ENCODE results near the gene IL15. TPM values are rescaled to one million over a fixed set of nuclear protein-coding genes. Genes with fewer than 3 reads are reported as not detected.

The IL15 gene
- total RNA-seq, 1 donor from 2014 or later, result 3.8 TPM

DNA sequence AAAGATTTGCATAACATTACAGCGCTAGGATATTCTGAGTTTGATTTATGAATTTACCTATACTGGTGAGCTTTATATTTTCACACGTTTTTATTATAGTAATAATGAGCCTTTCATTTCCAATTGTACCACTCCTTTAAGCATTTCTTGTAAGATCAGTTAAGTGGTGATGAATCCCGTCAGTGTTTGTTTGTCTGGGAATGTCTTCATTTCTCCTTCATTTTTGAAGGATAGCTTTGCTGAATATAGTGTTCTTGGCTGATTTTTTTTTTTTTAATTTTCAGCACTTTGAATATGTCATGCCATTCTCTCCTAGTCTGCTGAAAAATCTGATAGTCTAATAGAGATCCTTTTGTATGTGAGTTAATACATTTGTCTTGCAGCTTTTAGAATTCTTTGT, 70.1 kb downstream of the IL15 start:
- DNase-seq (ENCODE audit: extremely low spot score, unreplicated experiment), result no peak
- Mint-ChIP-seq H3K4me3 (ENCODE audit: unreplicated experiment) (no peak overlapping the region), H3K4me1 (ENCODE audit: unreplicated experiment) (no peaks in the 10 kb centered on the region), H3K27ac (ENCODE audit: unreplicated experiment) (no peak overlapping the region), H3K36me3 (ENCODE audit: unreplicated experiment) (peaks cover 13% of the 10 kb centered on the region), H3K27me3 (ENCODE audit: unreplicated experiment) (no peaks in the 10 kb centered on the region), H3K9me3 (ENCODE audit: unreplicated experiment) (peaks cover 28% of the 10 kb centered on the region)
- TF ChIP-seq, protein P1, sequence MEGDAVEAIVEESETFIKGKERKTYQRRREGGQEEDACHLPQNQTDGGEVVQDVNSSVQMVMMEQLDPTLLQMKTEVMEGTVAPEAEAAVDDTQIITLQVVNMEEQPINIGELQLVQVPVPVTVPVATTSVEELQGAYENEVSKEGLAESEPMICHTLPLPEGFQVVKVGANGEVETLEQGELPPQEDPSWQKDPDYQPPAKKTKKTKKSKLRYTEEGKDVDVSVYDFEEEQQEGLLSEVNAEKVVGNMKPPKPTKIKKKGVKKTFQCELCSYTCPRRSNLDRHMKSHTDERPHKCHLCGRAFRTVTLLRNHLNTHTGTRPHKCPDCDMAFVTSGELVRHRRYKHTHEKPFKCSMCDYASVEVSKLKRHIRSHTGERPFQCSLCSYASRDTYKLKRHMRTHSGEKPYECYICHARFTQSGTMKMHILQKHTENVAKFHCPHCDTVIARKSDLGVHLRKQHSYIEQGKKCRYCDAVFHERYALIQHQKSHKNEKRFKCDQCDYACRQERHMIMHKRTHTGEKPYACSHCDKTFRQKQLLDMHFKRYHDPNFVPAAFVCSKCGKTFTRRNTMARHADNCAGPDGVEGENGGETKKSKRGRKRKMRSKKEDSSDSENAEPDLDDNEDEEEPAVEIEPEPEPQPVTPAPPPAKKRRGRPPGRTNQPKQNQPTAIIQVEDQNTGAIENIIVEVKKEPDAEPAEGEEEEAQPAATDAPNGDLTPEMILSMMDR (IDR thresholded peaks at IDR 0.05), result no peak

DNA sequence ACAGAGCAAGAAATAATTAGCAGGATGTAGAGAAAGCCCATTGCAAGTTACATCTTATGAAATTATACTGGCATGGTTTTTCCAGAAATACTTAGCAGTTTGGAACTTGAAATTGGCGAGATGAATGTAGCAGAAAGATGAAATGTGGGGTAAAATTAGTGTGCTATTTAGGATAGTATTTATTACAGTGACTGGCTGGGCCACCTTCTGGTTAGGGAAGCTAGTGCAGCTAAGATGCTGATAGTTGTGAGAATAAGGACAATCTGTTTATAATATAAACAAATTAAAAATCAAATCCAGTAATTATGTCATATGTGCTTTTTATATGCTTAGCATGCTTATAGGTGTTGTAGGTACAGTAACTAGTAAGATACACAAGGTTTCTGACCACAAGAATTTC, 74.8 kb downstream of the IL15 start:
- Mint-ChIP-seq H3K9me3 (ENCODE audit: unreplicated experiment) (peaks cover 15% of the 10 kb centered on the region), H3K27me3 (ENCODE audit: unreplicated experiment) (no peaks in the 10 kb centered on the region), H3K27ac (ENCODE audit: unreplicated experiment) (no peak overlapping the region), H3K4me1 (ENCODE audit: unreplicated experiment) (peaks cover 15% of the 10 kb centered on the region), H3K4me3 (ENCODE audit: unreplicated experiment) (no peak overlapping the region), H3K36me3 (ENCODE audit: unreplicated experiment) (peaks cover 7% of the 10 kb centered on the region)
- TF ChIP-seq, protein P1 (IDR thresholded peaks at IDR 0.05), result peak; percentile 77
- no peak for DNase-seq (ENCODE audit: extremely low spot score, unreplicated experiment)

DNA sequence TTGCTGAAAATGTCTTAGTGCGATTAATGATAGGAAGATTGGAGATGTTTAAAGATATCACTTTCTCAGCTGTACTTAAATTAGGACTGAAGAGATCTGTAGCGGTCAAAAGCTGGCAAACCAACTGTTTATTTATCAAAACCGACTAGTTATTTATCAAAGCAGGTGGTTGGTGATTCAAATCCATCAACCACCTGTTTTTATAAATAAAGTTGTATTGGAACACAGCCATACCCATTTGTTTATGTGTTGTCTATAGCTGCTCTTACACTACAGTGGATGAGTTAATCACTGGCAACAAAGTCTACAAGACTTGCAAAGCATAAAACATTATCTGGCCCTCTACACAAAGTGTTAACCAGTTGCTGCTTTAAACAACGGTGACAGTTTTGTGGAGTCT, 76.8 kb downstream of the IL15 start:
- TF ChIP-seq, protein P1 (IDR thresholded peaks at IDR 0.05), result no peak
- Mint-ChIP-seq H3K9me3 (ENCODE audit: unreplicated experiment) (peaks cover 10% of the 10 kb centered on the region), H3K4me3 (ENCODE audit: unreplicated experiment) (no peak overlapping the region), H3K36me3 (ENCODE audit: unreplicated experiment) (no peaks in the 10 kb centered on the region), H3K4me1 (ENCODE audit: unreplicated experiment) (peaks cover 15% of the 10 kb centered on the region), H3K27me3 (ENCODE audit: unreplicated experiment) (no peaks in the 10 kb centered on the region), H3K27ac (ENCODE audit: unreplicated experiment) (no peak overlapping the region)
- no peak for DNase-seq (ENCODE audit: extremely low spot score, unreplicated experiment)

DNA sequence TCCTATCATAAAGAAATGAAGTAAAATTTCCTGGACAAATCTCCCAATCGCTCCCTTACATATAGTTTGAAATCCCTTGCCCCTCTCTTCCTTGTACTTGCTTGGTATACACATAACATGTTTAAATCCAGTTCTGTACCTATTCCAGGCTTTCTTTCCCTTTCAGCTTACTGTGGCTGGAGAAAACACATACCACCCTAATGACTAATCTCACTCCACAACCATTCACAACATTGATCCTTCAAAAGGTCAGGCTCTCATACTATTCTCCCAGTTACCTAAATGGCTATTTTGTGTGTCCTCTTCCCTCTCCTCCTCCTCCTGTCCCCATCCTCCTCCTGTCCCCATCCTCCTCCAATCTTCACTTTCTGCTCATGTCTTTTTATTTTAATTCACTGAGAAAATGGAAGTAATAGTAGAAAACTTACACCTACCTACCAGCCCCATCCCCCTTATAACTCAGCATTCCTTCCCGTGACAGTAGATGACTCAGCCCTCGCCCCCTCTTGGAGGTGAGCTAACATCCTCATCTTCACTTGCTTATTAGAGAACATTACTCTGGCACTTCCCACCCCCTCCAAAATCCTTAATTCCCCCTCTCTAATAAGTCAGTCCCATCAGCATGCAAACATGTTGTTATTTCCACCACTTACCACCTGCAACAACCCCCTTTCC, 77.5 kb downstream of the IL15 start:
- Mint-ChIP-seq H3K4me3 (ENCODE audit: unreplicated experiment) (no peak overlapping the region), H3K9me3 (ENCODE audit: unreplicated experiment) (peaks cover 15% of the 10 kb centered on the region), H3K27me3 (ENCODE audit: unreplicated experiment) (no peaks in the 10 kb centered on the region), H3K27ac (ENCODE audit: unreplicated experiment) (peak overlapping the region; percentile 3), H3K4me1 (ENCODE audit: unreplicated experiment) (peaks cover 15% of the 10 kb centered on the region), H3K36me3 (ENCODE audit: unreplicated experiment) (no peaks in the 10 kb centered on the region)
- TF ChIP-seq, protein P1 (IDR thresholded peaks at IDR 0.05), result no peak
- no peak for DNase-seq (ENCODE audit: extremely low spot score, unreplicated experiment)

DNA sequence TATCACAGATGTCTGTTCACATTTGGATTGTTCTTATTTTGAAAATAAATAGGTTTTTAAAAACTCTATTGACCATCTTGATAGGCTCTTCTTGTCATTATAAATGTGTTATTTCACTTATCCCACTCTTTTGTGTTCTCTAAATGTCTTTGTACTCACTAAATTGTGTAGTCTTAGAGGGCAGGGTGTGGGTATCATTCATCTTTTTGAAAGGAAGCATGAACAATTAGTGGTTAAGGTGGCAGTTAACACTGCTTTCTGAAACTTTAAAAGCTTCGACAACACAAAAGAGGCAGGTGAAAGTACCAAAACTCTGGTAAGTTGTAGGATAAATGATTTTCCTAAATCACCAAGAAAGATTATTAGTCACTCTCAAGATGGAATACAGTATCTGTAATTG, 83.2 kb downstream of the IL15 start:
- H3K27me3 Mint-ChIP-seq (ENCODE audit: unreplicated experiment), result no peaks in the 10 kb centered on the region
- peaks cover 15% of the 10 kb centered on the region for H3K9me3 Mint-ChIP-seq (ENCODE audit: unreplicated experiment)
- peaks cover 4% of the 10 kb centered on the region for H3K4me1 Mint-ChIP-seq (ENCODE audit: unreplicated experiment)
- no peak for DNase-seq (ENCODE audit: extremely low spot score, unreplicated experiment)
- no peak overlapping the region for H3K27ac Mint-ChIP-seq (ENCODE audit: unreplicated experiment)
- no peak overlapping the region for H3K4me3 Mint-ChIP-seq (ENCODE audit: unreplicated experiment)
- TF ChIP-seq, protein P1 (IDR thresholded peaks at IDR 0.05), result no peak
- H3K36me3 Mint-ChIP-seq (ENCODE audit: unreplicated experiment), result peaks cover 10% of the 10 kb centered on the region
